Measurements from ENCODE around the gene FN1. TPM values are rescaled to one million over a fixed set of nuclear protein-coding genes. Genes with fewer than 3 reads are reported as not detected.

The FN1 gene
- total RNA-seq, 1 donor from 2014 or later = 902 TPM

DNA sequence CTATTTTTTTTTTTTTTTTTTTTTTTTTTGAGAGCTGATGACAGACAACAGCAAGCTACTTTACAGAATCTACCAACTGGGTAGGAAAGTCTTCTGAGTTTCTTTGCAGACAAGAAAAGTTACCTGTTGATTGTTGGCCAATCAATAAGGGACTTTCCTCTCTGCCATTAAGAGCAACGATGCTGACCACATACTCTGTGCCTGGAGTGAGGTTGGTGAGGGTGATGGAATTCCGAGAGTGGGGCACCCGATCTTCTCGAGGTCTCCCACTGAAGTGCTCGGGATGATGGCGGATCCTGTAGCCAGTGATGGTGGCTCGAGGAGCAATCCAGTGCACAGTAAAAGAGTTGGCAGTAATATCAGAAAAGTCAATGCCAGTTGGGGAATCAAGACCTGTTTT lies 49.3 kb downstream of the FN1 start:
- H3K27ac Mint-ChIP-seq = no peak overlapping the region

DNA sequence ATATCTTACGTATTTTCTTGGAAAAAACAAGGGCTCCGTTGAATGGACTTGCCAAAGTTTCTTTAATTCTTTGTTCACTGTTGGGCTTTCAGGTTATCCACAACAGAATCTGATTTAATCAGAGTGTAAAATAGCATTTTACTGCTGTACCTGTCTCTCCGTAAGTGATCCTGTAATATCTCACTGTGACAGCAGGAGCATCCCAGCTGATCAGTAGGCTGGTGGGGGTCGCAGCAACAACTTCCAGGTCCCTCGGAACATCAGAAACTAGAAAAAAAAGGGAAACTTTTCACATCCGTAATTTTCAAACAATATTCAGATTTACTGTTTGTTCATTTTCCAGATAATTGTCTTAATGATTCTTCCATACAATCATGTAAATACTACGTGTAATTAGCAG lies 51.2 kb downstream of the FN1 start:
- H3K9me3 Mint-ChIP-seq = no peaks in the 10 kb centered on the region
- H3K27ac Mint-ChIP-seq = no peak overlapping the region
- TF ChIP-seq, protein P1, sequence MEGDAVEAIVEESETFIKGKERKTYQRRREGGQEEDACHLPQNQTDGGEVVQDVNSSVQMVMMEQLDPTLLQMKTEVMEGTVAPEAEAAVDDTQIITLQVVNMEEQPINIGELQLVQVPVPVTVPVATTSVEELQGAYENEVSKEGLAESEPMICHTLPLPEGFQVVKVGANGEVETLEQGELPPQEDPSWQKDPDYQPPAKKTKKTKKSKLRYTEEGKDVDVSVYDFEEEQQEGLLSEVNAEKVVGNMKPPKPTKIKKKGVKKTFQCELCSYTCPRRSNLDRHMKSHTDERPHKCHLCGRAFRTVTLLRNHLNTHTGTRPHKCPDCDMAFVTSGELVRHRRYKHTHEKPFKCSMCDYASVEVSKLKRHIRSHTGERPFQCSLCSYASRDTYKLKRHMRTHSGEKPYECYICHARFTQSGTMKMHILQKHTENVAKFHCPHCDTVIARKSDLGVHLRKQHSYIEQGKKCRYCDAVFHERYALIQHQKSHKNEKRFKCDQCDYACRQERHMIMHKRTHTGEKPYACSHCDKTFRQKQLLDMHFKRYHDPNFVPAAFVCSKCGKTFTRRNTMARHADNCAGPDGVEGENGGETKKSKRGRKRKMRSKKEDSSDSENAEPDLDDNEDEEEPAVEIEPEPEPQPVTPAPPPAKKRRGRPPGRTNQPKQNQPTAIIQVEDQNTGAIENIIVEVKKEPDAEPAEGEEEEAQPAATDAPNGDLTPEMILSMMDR (conservative IDR thresholded peaks at IDR 0.05) = no peak
- H3K4me1 Mint-ChIP-seq (ENCODE audit: unreplicated experiment) = no peaks in the 10 kb centered on the region
- H3K36me3 Mint-ChIP-seq = peaks cover 32% of the 10 kb centered on the region
- H3K27me3 Mint-ChIP-seq = no peaks in the 10 kb centered on the region
- no peak for DNase-seq (ENCODE audit: extremely low spot score, unreplicated experiment)
- H3K4me3 Mint-ChIP-seq = no peak overlapping the region

More for the DNA sequence above, 49.3 kb downstream of the FN1 start:
- H3K36me3 Mint-ChIP-seq = peaks cover 27% of the 10 kb centered on the region
- no peaks in the 10 kb centered on the region for H3K27me3 Mint-ChIP-seq
- no peaks in the 10 kb centered on the region for H3K4me1 Mint-ChIP-seq (ENCODE audit: unreplicated experiment)
- DNase-seq (ENCODE audit: extremely low spot score, unreplicated experiment) = no peak
- no peaks in the 10 kb centered on the region for H3K9me3 Mint-ChIP-seq
- TF ChIP-seq, protein P1 (conservative IDR thresholded peaks at IDR 0.05) = no peak
- H3K4me3 Mint-ChIP-seq = no peak overlapping the region

DNA sequence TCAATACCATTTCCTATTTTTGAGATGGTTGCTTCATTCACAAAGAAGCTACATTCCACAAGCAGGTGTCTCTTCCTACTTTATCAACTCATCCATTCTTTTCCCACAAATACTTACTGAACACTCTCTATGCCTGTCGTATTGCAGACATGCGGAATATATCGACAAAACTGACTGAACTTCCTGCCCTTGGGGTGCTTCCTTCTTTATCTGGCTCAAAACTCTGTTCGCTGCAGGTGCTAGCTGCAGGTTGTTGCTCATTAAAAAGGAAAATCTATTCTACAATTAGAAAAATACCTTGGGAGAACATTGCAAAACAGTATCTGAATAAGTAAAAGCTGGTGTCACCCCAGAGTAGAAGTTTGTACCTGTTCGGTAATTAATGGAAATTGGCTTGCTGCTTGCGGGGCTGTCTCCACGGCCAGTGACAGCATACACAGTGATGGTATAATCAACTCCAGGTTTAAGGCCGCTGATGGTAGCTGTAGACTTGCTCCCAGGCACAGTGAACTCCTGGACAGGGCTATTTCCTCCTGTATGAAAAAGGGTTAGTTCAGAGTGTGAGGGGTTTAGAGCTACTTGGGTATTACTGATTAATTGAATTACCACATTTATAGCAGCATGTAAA lies 52.1 kb downstream of the FN1 start:
- Mint-ChIP-seq H3K36me3 (peaks cover 36% of the 10 kb centered on the region), H3K27ac (no peak overlapping the region), H3K27me3 (no peaks in the 10 kb centered on the region), H3K4me3 (no peak overlapping the region), H3K9me3 (no peaks in the 10 kb centered on the region), H3K4me1 (ENCODE audit: unreplicated experiment) (no peaks in the 10 kb centered on the region)
- DNase-seq (ENCODE audit: extremely low spot score, unreplicated experiment) = no peak
- TF ChIP-seq, protein P1 (conservative IDR thresholded peaks at IDR 0.05) = no peak

DNA sequence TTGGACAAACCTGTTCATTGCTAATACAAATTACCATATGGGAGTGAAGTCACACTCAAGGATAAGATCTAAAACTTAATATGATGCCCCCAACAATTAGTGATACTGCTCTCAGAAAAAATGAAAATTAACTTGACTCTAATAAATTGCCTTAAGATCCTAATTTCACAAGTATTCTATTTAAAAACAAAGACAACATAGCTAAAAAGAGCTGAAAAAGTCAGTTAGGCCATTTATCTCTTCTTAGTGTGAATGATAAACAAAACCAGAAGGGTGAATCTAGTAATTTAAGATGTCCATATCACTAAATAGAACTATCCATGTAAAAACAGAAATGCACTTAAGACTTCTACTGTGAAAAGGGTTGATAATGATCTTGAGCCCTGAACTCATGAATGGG lies 53.4 kb downstream of the FN1 start:
- H3K27me3 Mint-ChIP-seq = no peaks in the 10 kb centered on the region
- H3K9me3 Mint-ChIP-seq = no peaks in the 10 kb centered on the region
- H3K4me3 Mint-ChIP-seq = no peak overlapping the region
- DNase-seq (ENCODE audit: extremely low spot score, unreplicated experiment) = no peak
- H3K4me1 Mint-ChIP-seq (ENCODE audit: unreplicated experiment) = no peaks in the 10 kb centered on the region
- H3K36me3 Mint-ChIP-seq = peaks cover 44% of the 10 kb centered on the region
- H3K27ac Mint-ChIP-seq = no peak overlapping the region
- TF ChIP-seq, protein P1 (conservative IDR thresholded peaks at IDR 0.05) = no peak

DNA sequence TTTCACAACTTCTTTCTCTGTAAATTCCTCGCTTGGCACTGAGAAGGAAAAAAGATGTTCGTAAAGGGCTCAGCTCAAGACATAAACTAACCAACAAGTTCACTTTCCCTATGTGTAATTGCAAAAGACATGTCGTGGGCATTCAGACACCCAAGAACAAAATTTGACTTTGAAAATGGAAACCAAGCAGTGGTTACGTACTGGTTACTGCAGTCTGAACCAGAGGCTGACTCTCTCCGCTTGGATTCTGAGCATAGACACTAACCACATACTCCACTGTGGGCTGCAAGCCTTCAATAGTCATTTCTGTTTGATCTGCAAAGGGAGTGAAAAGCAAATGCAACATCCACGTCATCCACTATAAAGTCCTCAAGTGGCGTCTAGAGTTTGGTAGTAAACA lies 53.9 kb downstream of the FN1 start:
- Mint-ChIP-seq H3K9me3 (no peaks in the 10 kb centered on the region), H3K27ac (no peak overlapping the region), H3K27me3 (no peaks in the 10 kb centered on the region), H3K4me3 (no peak overlapping the region), H3K4me1 (ENCODE audit: unreplicated experiment) (no peaks in the 10 kb centered on the region), H3K36me3 (peaks cover 46% of the 10 kb centered on the region)
- no peak for DNase-seq (ENCODE audit: extremely low spot score, unreplicated experiment)
- TF ChIP-seq, protein P1 (conservative IDR thresholded peaks at IDR 0.05) = no peak

DNA sequence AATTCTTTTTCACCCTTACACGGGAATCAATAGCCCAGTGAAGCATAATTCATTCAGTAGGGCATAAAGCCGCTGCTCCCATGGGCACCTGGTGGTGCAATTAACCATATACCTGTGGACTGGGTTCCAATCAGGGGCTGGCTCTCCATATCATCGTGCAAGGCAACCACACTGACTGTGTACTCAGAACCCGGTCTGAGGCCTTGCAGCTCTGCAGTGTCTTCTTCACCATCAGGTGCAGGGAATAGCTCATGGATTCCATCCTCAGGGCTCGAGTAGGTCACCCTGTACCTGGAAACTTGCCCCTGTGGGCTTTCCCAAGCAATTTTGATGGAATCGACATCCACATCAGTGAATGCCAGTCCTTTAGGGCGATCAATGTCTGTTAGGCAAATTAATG lies 55.2 kb downstream of the FN1 start:
- H3K36me3 Mint-ChIP-seq = peaks cover 40% of the 10 kb centered on the region
- H3K27me3 Mint-ChIP-seq = no peaks in the 10 kb centered on the region
- no peak overlapping the region for H3K27ac Mint-ChIP-seq
- no peaks in the 10 kb centered on the region for H3K4me1 Mint-ChIP-seq (ENCODE audit: unreplicated experiment)
- no peak overlapping the region for H3K4me3 Mint-ChIP-seq
- TF ChIP-seq, protein P1 (conservative IDR thresholded peaks at IDR 0.05) = no peak
- no peaks in the 10 kb centered on the region for H3K9me3 Mint-ChIP-seq
- DNase-seq (ENCODE audit: extremely low spot score, unreplicated experiment) = no peak
